Fibroblast of lung (primary cell): ENCODE results near the gene INO80C. TPM values are rescaled to one million over a fixed set of nuclear protein-coding genes. Genes with fewer than 3 reads are reported as not detected.
A peak's percentile ranks its signal among the peaks of the same experiment; 100 is the strongest.

Source experiments
- DNase-seq, 2 donors: peaks; one replicate each; pipeline versions ENCODE4 v3.0.0 to v3.0.0-alpha.2; 2010; ENCODE audit warnings: low read depth in 2 of 2
- H2AFZ ChIP-seq: 2 replicates; pipeline ENCODE4 v1.5.1; 2012; ENCODE audit warnings: low read length, control low read depth, inconsistent platforms
- H3K27ac ChIP-seq: 2 replicates; pipeline ENCODE4 v1.5.1; 2011; ENCODE audit warnings: low read length, control low read depth; ENCODE audit not compliant: insufficient read depth
- H3K27me3 ChIP-seq: 2 replicates; pipeline ENCODE4 v1.5.1; 2011; ENCODE audit warnings: mild to moderate bottlenecking, low read length; ENCODE audit not compliant: control insufficient read depth, insufficient read depth
- H3K36me3 ChIP-seq: 2 replicates; pipeline ENCODE4 v1.5.1; 2011; ENCODE audit warnings: low read length; ENCODE audit not compliant: control insufficient read depth, insufficient read depth
- H3K4me1 ChIP-seq: 2 replicates; pipeline ENCODE4 v1.5.1; 2011; ENCODE audit warnings: low read length; ENCODE audit not compliant: control insufficient read depth, insufficient read depth; ENCODE audit errors: extremely low read depth
- H3K4me2 ChIP-seq: 2 replicates; pipeline ENCODE4 v1.5.1; 2011; ENCODE audit warnings: low read length, control low read depth; ENCODE audit not compliant: insufficient read depth; ENCODE audit errors: extremely low read depth
- H3K4me3 ChIP-seq, 4 experiments: fragments of 200-600 bp in 1 of 4; sonication (generic) in 1 of 4; replicated peaks in 1 of 4; 2 replicates each; pipeline ENCODE4 v1.5.1; 2011 to 2016; ENCODE audit warnings: low read length in 4 of 4, low read depth in 3 of 4, mild to moderate bottlenecking in 3 of 4, control low read depth in 2 of 4, inconsistent platforms in 1 of 4, mixed read lengths in 1 of 4; ENCODE audit not compliant: insufficient read depth in 1 of 4; ENCODE audit errors: control extremely low read depth in 1 of 4
- H3K79me2 ChIP-seq: 2 replicates; pipeline ENCODE4 v1.5.1; 2012; ENCODE audit warnings: mild to moderate bottlenecking, low read length, inconsistent platforms; ENCODE audit not compliant: control insufficient read depth, insufficient read depth
- H3K9ac ChIP-seq: 2 replicates; pipeline ENCODE4 v1.5.1; 2011; ENCODE audit warnings: mild to moderate bottlenecking, low read length, control low read depth; ENCODE audit not compliant: insufficient read depth
- H3K9me3 ChIP-seq: 2 replicates; pipeline ENCODE4 v1.5.1; 2012; ENCODE audit warnings: low read depth, low read length; ENCODE audit not compliant: control insufficient read depth, insufficient read depth
- H4K20me1 ChIP-seq: 2 replicates; pipeline ENCODE4 v1.5.1; 2011; ENCODE audit warnings: low read length; ENCODE audit not compliant: control insufficient read depth, insufficient read depth; ENCODE audit errors: extremely low read depth
- EZH2 ChIP-seq: IDR thresholded peaks from 2 replicates; pipeline ENCODE4 v1.5.1; 2012; ENCODE audit warnings: low read length, control low read depth, mild to moderate bottlenecking; ENCODE audit errors: missing control alignments
- polyA plus RNA-seq, 2 donors: library from polyadenylated mRNA; depleted of rRNA in 1 of 2; stranded (reverse) in 1 of 2; unstranded in 1 of 2; fragments of >200 nt; gene quantifications; 2 replicates each; pipeline ENCODE4 v1.2.1, GENCODE V29; 2011 to 2012; ENCODE audit warnings: missing spikeins in 1 of 2
- total RNA-seq: library from RNA; depleted of rRNA; stranded (reverse); fragments of >200 nt; gene quantifications from 2 replicates; pipeline ENCODE4 v1.2.1, GENCODE V29; 2014
- TF ChIP-seq, protein P1 (sequence below), 2 donors: IDR thresholded peaks in 1 of 2; conservative IDR thresholded peaks in 1 of 2; 1 replicate in 1 of 2; 2 replicates in 1 of 2; pipeline ENCODE4 v1.5.1; 2011 to 2012; ENCODE audit warnings: low read length in 2 of 2, control low read depth in 1 of 2, inconsistent platforms in 1 of 2, low read depth in 1 of 2, mild to moderate bottlenecking in 1 of 2

The INO80C gene
- total and polyA plus RNA-seq, 2 donors (not counting 1 experiment from before 2014, with no cell fraction given) = 3.1 to 9.4 TPM

DNA sequence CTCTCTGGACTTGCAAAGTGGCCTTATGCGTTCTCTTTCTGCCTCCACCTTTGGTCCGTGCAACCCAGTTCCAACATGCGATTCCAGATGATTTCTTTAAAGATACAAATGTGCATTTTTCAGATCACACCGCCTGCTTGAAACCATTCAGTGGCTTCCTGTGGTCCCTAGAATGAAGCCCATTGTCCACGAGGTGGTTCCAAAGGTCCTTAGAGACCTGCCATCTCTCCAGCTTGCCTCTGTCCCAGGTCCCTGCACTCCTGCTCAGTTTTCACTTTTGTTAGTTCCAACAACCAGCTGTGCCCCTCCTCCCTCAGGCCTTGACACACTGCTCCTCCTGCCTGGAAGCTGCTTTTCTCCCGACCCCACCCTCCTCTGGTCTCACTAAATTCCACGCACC lies 3.6 kb upstream of the INO80C start:
- DNase-seq = no peak
- H3K9me3 ChIP-seq = no peaks in the 10 kb centered on the region
- no peaks in the 10 kb centered on the region for H3K4me1 ChIP-seq
- H3K4me3 ChIP-seq = no peak overlapping the region
- H2AFZ ChIP-seq = no peak overlapping the region
- no peak overlapping the region for H3K4me2 ChIP-seq
- H3K36me3 ChIP-seq = no peaks in the 10 kb centered on the region
- TF ChIP-seq EZH2 = no peak
- TF ChIP-seq, protein P1, sequence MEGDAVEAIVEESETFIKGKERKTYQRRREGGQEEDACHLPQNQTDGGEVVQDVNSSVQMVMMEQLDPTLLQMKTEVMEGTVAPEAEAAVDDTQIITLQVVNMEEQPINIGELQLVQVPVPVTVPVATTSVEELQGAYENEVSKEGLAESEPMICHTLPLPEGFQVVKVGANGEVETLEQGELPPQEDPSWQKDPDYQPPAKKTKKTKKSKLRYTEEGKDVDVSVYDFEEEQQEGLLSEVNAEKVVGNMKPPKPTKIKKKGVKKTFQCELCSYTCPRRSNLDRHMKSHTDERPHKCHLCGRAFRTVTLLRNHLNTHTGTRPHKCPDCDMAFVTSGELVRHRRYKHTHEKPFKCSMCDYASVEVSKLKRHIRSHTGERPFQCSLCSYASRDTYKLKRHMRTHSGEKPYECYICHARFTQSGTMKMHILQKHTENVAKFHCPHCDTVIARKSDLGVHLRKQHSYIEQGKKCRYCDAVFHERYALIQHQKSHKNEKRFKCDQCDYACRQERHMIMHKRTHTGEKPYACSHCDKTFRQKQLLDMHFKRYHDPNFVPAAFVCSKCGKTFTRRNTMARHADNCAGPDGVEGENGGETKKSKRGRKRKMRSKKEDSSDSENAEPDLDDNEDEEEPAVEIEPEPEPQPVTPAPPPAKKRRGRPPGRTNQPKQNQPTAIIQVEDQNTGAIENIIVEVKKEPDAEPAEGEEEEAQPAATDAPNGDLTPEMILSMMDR (conservative IDR thresholded peaks at IDR 0.05 in 1 of 2, IDR thresholded peaks at IDR 0.05 in 1 of 2; ENCODE audit: low read depth in 1 of 2, low read length in 2 of 2) = no peak
- H3K27ac ChIP-seq = no peak overlapping the region
- no peaks in the 10 kb centered on the region for H3K79me2 ChIP-seq
- no peak overlapping the region for H3K9ac ChIP-seq
- H4K20me1 ChIP-seq = no peaks in the 10 kb centered on the region
- no peaks in the 10 kb centered on the region for H3K27me3 ChIP-seq

DNA sequence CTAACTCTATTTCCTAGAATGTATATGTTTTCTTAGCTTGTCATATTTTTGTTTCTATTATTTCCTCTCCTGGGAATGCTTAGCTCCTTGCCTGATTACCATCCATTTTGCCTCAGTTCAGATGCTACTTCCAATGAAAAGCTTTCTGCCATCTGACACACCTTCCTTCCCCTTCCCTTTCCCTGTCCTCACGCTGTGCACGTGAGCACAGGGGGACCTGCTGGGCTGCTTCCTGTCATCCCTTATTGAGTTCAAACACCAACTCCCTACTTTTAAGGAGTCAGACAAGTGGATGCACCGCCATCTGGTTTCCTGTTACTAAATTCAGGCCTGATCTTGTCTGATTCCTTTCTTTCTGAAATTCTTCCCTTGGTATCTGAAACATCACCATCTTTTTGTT lies 2.4 kb upstream of the INO80C start:
- TF ChIP-seq, protein P1 (conservative IDR thresholded peaks at IDR 0.05 in 1 of 2, IDR thresholded peaks at IDR 0.05 in 1 of 2; ENCODE audit: low read depth in 1 of 2, low read length in 2 of 2) = no peak
- TF ChIP-seq EZH2 = no peak

DNA sequence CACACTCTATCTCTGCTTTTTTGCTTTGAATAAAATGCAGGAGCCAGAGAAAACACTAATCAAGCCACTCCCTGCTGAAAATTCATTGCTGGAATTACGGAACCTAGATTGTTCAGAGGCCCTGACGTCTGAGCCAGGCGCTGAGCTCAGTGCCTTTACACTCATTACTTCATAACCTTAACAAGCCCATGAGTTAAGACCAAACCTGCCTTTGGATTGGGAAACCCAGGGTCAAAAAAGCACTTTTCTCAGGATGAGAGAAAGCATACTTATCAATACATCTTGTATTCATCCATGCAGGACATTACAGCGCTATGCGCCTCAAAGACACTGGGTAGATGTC lies 762 bp downstream of the INO80C start:
- H3K4me3 ChIP-seq = peak overlapping the region; percentile 78 to 90 (median 84)

More for the DNA sequence above, 2.4 kb upstream of the INO80C start:
- H3K36me3 ChIP-seq = no peaks in the 10 kb centered on the region
- no peak overlapping the region for H3K27ac ChIP-seq
- peaks cover 2% of the 10 kb centered on the region for H3K4me1 ChIP-seq
- no peak for DNase-seq
- no peaks in the 10 kb centered on the region for H3K27me3 ChIP-seq
- H2AFZ ChIP-seq = no peak overlapping the region
- no peak overlapping the region for H3K9ac ChIP-seq
- no peaks in the 10 kb centered on the region for H3K9me3 ChIP-seq
- H3K79me2 ChIP-seq = peaks cover 3% of the 10 kb centered on the region
- no peak overlapping the region for H3K4me2 ChIP-seq
- H3K4me3 ChIP-seq = no peak overlapping the region
- H4K20me1 ChIP-seq = no peaks in the 10 kb centered on the region

More for the DNA sequence above, 762 bp downstream of the INO80C start:
- H3K9me3 ChIP-seq = no peaks in the 10 kb centered on the region
- DNase-seq = peak; percentile 63 to 66
- peak overlapping the region; percentile 92 for H3K27ac ChIP-seq
- H3K9ac ChIP-seq = peak overlapping the region; percentile 85
- peak overlapping the region; percentile 98 for H3K4me2 ChIP-seq
- peaks cover 2% of the 10 kb centered on the region for H3K4me1 ChIP-seq
- H2AFZ ChIP-seq = peak overlapping the region; percentile 96
- no peaks in the 10 kb centered on the region for H3K27me3 ChIP-seq
- no peaks in the 10 kb centered on the region for H4K20me1 ChIP-seq
- peaks cover 3% of the 10 kb centered on the region for H3K79me2 ChIP-seq
- no peaks in the 10 kb centered on the region for H3K36me3 ChIP-seq
- TF ChIP-seq, protein P1 (conservative IDR thresholded peaks at IDR 0.05 in 1 of 2, IDR thresholded peaks at IDR 0.05 in 1 of 2; ENCODE audit: low read depth in 1 of 2, low read length in 2 of 2) = no peak
- TF ChIP-seq EZH2 = no peak
